B cell (primary cell): ENCODE data around the gene ARL3.

Source experiments
- EZH2 ChIP-seq: IDR thresholded peaks from 2 replicates; pipeline ENCODE4 v1.6.1; 2012; ENCODE audit warnings: borderline replicate concordance, low read depth, mild to moderate bottlenecking, moderate library complexity, low read length; ENCODE audit not compliant: insufficient read depth, poor library complexity, severe bottlenecking
- TF ChIP-seq, protein P1 (sequence below): fragments of 200-600 bp; IDR thresholded peaks from one replicate; pipeline ENCODE4 v1.8.0; 2022; ENCODE audit warnings: antibody characterized with exemption, mild to moderate bottlenecking

DNA sequence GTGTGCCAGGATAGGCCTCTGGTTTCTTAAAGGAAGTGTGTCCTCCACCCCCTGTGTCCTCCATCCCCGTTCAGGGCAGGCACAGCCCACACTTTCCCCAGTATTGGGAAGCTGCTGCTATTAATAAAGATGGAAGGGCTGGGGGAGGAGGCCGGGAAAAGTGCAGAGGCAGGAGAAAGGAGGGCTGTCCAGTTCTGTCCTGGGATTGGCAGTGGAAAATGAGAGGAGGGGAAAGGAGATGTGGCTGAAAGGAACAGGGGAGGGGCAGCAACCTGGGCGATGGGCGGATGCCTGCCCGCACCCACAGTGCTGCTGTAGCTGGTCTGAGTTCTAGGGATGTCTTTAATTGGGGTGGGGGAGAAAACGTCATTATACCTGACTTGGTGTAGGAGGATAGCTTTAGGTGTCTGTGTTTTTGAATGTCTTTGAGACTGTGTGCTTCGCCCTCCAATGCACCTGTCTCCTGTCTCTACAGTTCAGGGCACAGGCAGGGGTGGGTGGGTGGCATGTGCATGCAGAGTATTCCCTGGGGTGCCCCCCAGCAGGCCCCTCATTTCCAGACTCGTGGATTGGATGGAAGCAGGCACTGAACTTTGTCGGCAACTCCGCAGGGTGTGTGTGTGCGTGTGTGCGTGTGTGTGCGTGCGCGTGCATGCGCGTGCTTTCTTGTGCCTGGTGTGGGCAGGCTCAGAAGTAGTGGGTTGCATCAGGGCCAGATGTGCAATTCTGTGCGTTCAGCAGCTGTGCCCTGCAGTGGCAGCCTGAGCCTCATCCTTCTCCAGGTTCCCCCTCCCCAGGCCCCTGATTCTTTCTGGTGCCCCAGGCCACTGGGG is 67.4 kb downstream of the ARL3 start:
- TF ChIP-seq, protein P1, sequence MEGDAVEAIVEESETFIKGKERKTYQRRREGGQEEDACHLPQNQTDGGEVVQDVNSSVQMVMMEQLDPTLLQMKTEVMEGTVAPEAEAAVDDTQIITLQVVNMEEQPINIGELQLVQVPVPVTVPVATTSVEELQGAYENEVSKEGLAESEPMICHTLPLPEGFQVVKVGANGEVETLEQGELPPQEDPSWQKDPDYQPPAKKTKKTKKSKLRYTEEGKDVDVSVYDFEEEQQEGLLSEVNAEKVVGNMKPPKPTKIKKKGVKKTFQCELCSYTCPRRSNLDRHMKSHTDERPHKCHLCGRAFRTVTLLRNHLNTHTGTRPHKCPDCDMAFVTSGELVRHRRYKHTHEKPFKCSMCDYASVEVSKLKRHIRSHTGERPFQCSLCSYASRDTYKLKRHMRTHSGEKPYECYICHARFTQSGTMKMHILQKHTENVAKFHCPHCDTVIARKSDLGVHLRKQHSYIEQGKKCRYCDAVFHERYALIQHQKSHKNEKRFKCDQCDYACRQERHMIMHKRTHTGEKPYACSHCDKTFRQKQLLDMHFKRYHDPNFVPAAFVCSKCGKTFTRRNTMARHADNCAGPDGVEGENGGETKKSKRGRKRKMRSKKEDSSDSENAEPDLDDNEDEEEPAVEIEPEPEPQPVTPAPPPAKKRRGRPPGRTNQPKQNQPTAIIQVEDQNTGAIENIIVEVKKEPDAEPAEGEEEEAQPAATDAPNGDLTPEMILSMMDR: no peak
- no peak for TF ChIP-seq EZH2
